Measurements from ENCODE around the gene COQ10B.
"Not testable (repeated sequence)": the region's sequence is repeated elsewhere in the genome, so short reads cannot be mapped to it uniquely, and the experiment has no call there.

- TF ChIP-seq CTCF, POLR2A (IDR thresholded peaks at IDR 0.05): not testable (repeated sequence)
Observed at GRCh38 chr2:197432527-197432926, 20.8 kb upstream of the COQ10B start.
